Effector memory CD4-positive, alpha-beta T cell (primary cell): ENCODE results near the gene CCDC69.
A peak's percentile ranks its signal among the peaks of the same experiment; 100 is the strongest.

Experiments used
- DNase-seq, 3 donors: peaks; one replicate each; pipeline ENCODE4 v3.0.0-alpha.2; 2020
- H3K27ac ChIP-seq: 2 replicates; pipeline ENCODE4 v1.7.0; 2013; ENCODE audit warnings: mild to moderate bottlenecking, low read length, moderate library complexity; ENCODE audit not compliant: insufficient read depth, poor library complexity, severe bottlenecking
- H3K27me3 ChIP-seq: replicated peaks from 2 replicates; pipeline ENCODE4 v1.7.0; 2013; ENCODE audit warnings: mild to moderate bottlenecking, low read length; ENCODE audit not compliant: insufficient read depth, control insufficient read depth, poor library complexity, severe bottlenecking
- H3K36me3 ChIP-seq: 2 replicates; pipeline ENCODE4 v1.7.0; 2013; ENCODE audit warnings: mild to moderate bottlenecking, low read length, moderate library complexity; ENCODE audit not compliant: control insufficient read depth, insufficient read depth
- H3K4me1 ChIP-seq: 2 replicates; pipeline ENCODE4 v1.7.0; 2013; ENCODE audit warnings: low read length, mild to moderate bottlenecking; ENCODE audit not compliant: control insufficient read depth, insufficient read depth, poor library complexity, severe bottlenecking
- H3K4me3 ChIP-seq: 2 replicates; pipeline ENCODE4 v1.7.0; 2013; ENCODE audit warnings: low read length, low read depth, mild to moderate bottlenecking; ENCODE audit not compliant: insufficient read depth, poor library complexity, severe bottlenecking
- H3K9me3 ChIP-seq: 2 replicates; pipeline ENCODE4 v1.7.0; 2013; ENCODE audit warnings: mild to moderate bottlenecking, low read length, moderate library complexity; ENCODE audit not compliant: control insufficient read depth

The CCDC69 gene

GRCh38 chr5:151173711-151174611, 49.9 kb downstream of the CCDC69 start:
- no peak overlapping the region for H3K27ac ChIP-seq
- no peak overlapping the region for H3K4me3 ChIP-seq

GRCh38 chr5:151171529-151171928, 52.4 kb downstream of the CCDC69 start:
- Histone ChIP-seq H3K27ac (no peak overlapping the region), H3K4me3 (no peak overlapping the region), H3K9me3 (no peaks in the 10 kb centered on the region), H3K36me3 (no peaks in the 10 kb centered on the region), H3K27me3 (no peaks in the 10 kb centered on the region), H3K4me1 (peaks cover 4% of the 10 kb centered on the region)
- no peak for DNase-seq

More at GRCh38 chr5:151173711-151174611, 49.9 kb downstream of the CCDC69 start:
- Histone ChIP-seq H3K27me3 (no peaks in the 10 kb centered on the region), H3K36me3 (peaks cover 5% of the 10 kb centered on the region), H3K4me1 (peaks cover 4% of the 10 kb centered on the region), H3K9me3 (no peaks in the 10 kb centered on the region)
- no peak for DNase-seq

- Histone ChIP-seq H3K27me3 (no peaks in the 10 kb centered on the region), H3K36me3 (no peaks in the 10 kb centered on the region), H3K27ac (no peak overlapping the region), H3K4me1 (peaks cover 11% of the 10 kb centered on the region), H3K4me3 (no peak overlapping the region), H3K9me3 (no peaks in the 10 kb centered on the region)
- DNase-seq = no peak
Observed at GRCh38 chr5:151168602-151169344, 55.1 kb downstream of the CCDC69 start.

GRCh38 chr5:151167022-151167421, 56.9 kb downstream of the CCDC69 start:
- H3K36me3 ChIP-seq = no peaks in the 10 kb centered on the region
- H3K4me1 ChIP-seq = peaks cover 11% of the 10 kb centered on the region
- no peak for DNase-seq
- no peaks in the 10 kb centered on the region for H3K9me3 ChIP-seq
- no peak overlapping the region for H3K4me3 ChIP-seq
- no peaks in the 10 kb centered on the region for H3K27me3 ChIP-seq
- H3K27ac ChIP-seq = no peak overlapping the region

GRCh38 chr5:151164687-151165392, 59.1 kb downstream of the CCDC69 start:
- H3K27ac ChIP-seq = no peak overlapping the region
- H3K4me3 ChIP-seq = no peak overlapping the region
- no peaks in the 10 kb centered on the region for H3K27me3 ChIP-seq
- H3K9me3 ChIP-seq = no peaks in the 10 kb centered on the region
- H3K36me3 ChIP-seq = no peaks in the 10 kb centered on the region
- DNase-seq = peak; percentile 59 to 67 (median 62)
- peaks cover 6% of the 10 kb centered on the region for H3K4me1 ChIP-seq

- peaks cover 15% of the 10 kb centered on the region for H3K4me1 ChIP-seq
- no peaks in the 10 kb centered on the region for H3K27me3 ChIP-seq
- H3K4me3 ChIP-seq = no peak overlapping the region
- H3K36me3 ChIP-seq = no peaks in the 10 kb centered on the region
- DNase-seq = no peak
- H3K27ac ChIP-seq = no peak overlapping the region
- H3K9me3 ChIP-seq = no peaks in the 10 kb centered on the region
Observed at GRCh38 chr5:151162776-151163175, 61.1 kb downstream of the CCDC69 start.

GRCh38 chr5:151159649-151160373, 64.1 kb downstream of the CCDC69 start:
- Histone ChIP-seq H3K4me3 (no peak overlapping the region), H3K9me3 (no peaks in the 10 kb centered on the region), H3K4me1 (peaks cover 29% of the 10 kb centered on the region), H3K27ac (no peak overlapping the region), H3K27me3 (no peaks in the 10 kb centered on the region), H3K36me3 (no peaks in the 10 kb centered on the region)
- no peak for DNase-seq

GRCh38 chr5:151158287-151158661, 65.6 kb downstream of the CCDC69 start:
- no peaks in the 10 kb centered on the region for H3K36me3 ChIP-seq
- H3K27me3 ChIP-seq = no peaks in the 10 kb centered on the region
- peak overlapping the region; percentile 84 for H3K27ac ChIP-seq
- no peak for DNase-seq
- H3K4me1 ChIP-seq = peaks cover 40% of the 10 kb centered on the region
- H3K4me3 ChIP-seq = peak overlapping the region; percentile 89
- H3K9me3 ChIP-seq = no peaks in the 10 kb centered on the region

GRCh38 chr5:151157426-151158286, 66.2 kb downstream of the CCDC69 start, which contains the start of gene ANXA6:
TSS of gene ANXA6 (minus strand) at chr5:151157779. CDS start at chr5:151147901, 9,878 bp downstream.
- H3K4me1 ChIP-seq = peaks cover 46% of the 10 kb centered on the region
- H3K4me3 ChIP-seq = peak within 1 kb of the TSS; percentile 89
- H3K27ac ChIP-seq = peak within 1 kb of the TSS; percentile 84
- no peaks in the 10 kb centered on the region for H3K36me3 ChIP-seq
- no peaks in the 10 kb centered on the region for H3K9me3 ChIP-seq
- no peaks in the 10 kb centered on the region for H3K27me3 ChIP-seq
- DNase-seq = peak; percentile 47 to 57 (median 53)
